ENCODE results near the gene COPE.

Gene COPE

DNA sequence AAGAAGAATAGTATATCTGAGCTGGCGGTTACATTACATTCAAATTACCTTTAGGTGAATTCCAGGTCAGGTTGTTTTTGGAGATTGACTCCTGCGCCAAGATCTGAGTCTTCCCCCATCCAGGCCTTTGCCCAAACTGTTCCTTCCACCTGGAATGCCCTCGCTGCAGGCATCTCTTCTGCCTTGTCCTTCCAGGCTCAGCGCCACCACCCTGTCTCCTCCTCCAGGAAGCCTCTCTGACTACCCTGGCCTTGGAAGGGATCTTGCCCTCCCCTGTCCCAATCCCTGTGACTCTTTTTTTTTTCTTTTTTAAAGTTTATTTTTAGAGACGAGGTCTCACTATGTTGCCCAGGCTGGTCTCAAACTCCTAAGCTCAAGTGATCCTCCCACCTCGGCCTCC is 23.5 kb upstream of the COPE start:
- H3K4me3 Mint-ChIP-seq = peak overlapping the region; percentile 76 to 83 (median 77)
- H3K36me3 Mint-ChIP-seq (ENCODE audit: low read depth) = peaks cover 16% of the 10 kb centered on the region
- no peaks in the 10 kb centered on the region for H3K9me3 Mint-ChIP-seq
- TF ChIP-seq CTCF (IDR thresholded peaks at IDR 0.05; ENCODE audit: unreplicated experiment in 3 of 3) = no peak
- peak overlapping the region in 1 of 3 experiments; percentile 38 for H3K27ac Mint-ChIP-seq
- peaks cover 8% of the 10 kb centered on the region for H3K4me1 Mint-ChIP-seq
- H3K27me3 Mint-ChIP-seq (ENCODE audit: low read depth) = no peaks in the 10 kb centered on the region

GRCh38 chr19:18941628-18942354 is 22.6 kb upstream of the COPE start:
- no peak for TF ChIP-seq CTCF (IDR thresholded peaks at IDR 0.05; ENCODE audit: unreplicated experiment in 3 of 3)
- H3K36me3 Mint-ChIP-seq (ENCODE audit: low read depth) = peaks cover 25% of the 10 kb centered on the region
- H3K9me3 Mint-ChIP-seq = no peaks in the 10 kb centered on the region
- peak overlapping the region; percentile 76 to 83 (median 77) for H3K4me3 Mint-ChIP-seq
- peak overlapping the region in 1 of 3 experiments; percentile 22 for H3K27ac Mint-ChIP-seq
- no peaks in the 10 kb centered on the region for H3K27me3 Mint-ChIP-seq (ENCODE audit: low read depth)
- H3K4me1 Mint-ChIP-seq = peaks cover 8% of the 10 kb centered on the region

GRCh38 chr19:18940769-18941627 is 21.8 kb upstream of the COPE start, which contains the start of gene HOMER3:
Gene HOMER3, minus strand, starts transcription at chr19:18941217. Its CDS starts 2,235 bp downstream, at chr19:18938982.
- Mint-ChIP-seq H3K4me1 (peaks cover 8% of the 10 kb centered on the region), H3K4me3 (peak within 1 kb of the TSS; percentile 94 to 96 (median 95)), H3K27me3 (ENCODE audit: low read depth) (no peaks in the 10 kb centered on the region), H3K36me3 (ENCODE audit: low read depth) (peaks cover 21% of the 10 kb centered on the region), H3K27ac (peak within 1 kb of the TSS in 1 of 3 experiments; percentile 76), H3K9me3 (no peaks in the 10 kb centered on the region)
- TF ChIP-seq CTCF (IDR thresholded peaks at IDR 0.05; ENCODE audit: unreplicated experiment in 3 of 3) = no peak

DNA sequence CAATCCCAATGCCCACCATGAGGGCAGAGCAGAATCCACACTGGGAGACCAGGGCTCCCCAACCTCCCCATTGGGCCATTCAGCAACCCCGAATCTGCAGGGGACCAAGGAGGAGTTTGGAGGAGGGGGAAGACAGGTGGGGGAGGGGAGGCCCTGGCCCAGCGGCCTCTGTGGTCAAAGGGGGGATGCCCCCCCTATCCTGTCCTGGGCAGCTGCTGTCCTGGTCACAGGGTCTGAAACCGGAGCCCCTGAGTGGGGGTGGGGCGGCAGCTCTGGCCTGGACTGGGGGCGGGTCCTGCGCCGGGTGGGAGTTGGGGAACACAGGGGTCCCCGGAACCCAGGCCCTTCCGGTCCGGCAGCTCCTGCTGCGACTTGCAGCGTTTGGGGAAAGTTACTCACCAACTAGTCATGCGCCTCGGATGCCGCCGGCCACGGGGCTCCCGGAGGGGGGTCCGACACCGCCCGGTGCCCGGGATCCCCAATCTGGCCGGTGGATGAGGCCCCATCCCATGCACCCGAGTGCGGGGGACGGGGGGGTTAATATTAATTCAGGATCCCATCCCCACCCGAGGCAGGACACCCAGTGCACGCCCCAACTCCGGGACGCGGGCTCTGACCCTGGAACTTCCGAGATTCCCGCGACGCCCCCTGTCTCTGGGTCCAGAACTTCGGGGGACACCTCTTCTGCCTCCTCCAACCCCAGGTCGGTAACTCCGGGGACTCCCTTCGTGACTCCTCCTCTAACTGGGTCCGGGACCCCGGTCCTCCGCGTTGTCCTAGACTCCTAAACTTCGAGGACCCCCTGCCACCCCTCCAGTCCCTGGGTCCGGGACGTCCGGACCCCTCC is 21.0 kb upstream of the COPE start:
- peak overlapping the region; percentile 94 to 96 (median 95) for H3K4me3 Mint-ChIP-seq
- H3K4me1 Mint-ChIP-seq = peaks cover 8% of the 10 kb centered on the region
- H3K27me3 Mint-ChIP-seq (ENCODE audit: low read depth) = no peaks in the 10 kb centered on the region
- peaks cover 23% of the 10 kb centered on the region for H3K36me3 Mint-ChIP-seq (ENCODE audit: low read depth)
- no peak for TF ChIP-seq CTCF (IDR thresholded peaks at IDR 0.05; ENCODE audit: unreplicated experiment in 3 of 3)
- H3K27ac Mint-ChIP-seq = peak overlapping the region in 2 of 3 experiments; percentile 48 to 80
- H3K9me3 Mint-ChIP-seq = no peaks in the 10 kb centered on the region

DNA sequence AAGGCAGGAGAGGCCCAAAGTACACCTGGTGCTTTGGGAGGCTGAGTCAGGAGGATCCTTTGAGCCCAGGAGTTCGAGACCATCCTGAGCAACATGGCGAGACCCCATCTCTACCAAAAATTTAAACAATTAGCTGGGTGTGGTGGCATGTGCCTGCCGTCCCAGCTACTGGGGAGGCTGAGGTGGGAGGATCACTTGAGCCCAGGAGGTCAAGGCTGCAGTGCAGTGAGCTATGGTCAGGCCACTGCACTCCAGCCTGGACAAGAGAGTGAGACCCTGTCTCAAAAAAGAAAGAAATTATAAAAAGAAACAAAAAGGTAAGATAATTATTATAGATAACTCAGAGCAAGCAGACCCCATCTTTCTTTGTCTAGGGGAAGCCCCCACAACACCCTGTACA is 20.0 kb upstream of the COPE start:
- H3K36me3 Mint-ChIP-seq (ENCODE audit: low read depth) = peaks cover 29% of the 10 kb centered on the region
- H3K4me1 Mint-ChIP-seq = peaks cover 8% of the 10 kb centered on the region
- peak overlapping the region; percentile 91 to 96 (median 95) for H3K4me3 Mint-ChIP-seq
- no peak for TF ChIP-seq CTCF (IDR thresholded peaks at IDR 0.05; ENCODE audit: unreplicated experiment in 3 of 3)
- H3K27me3 Mint-ChIP-seq (ENCODE audit: low read depth) = no peaks in the 10 kb centered on the region
- H3K9me3 Mint-ChIP-seq = no peaks in the 10 kb centered on the region
- H3K27ac Mint-ChIP-seq = peak overlapping the region in 2 of 3 experiments; percentile 48 to 80
